Cardiac muscle cell (in vitro differentiated cells and primary cell): ENCODE measurements around the gene CSMD2. TPM values are rescaled to one million over a fixed set of nuclear protein-coding genes. Genes with fewer than 3 reads are reported as not detected.

ENCODE experiments used
- DNase-seq, 2 donors: peaks; one replicate each; pipeline versions ENCODE4 v3.0.0 to v3.0.0-alpha.2; 2010 to 2017; ENCODE audit warnings: low read depth in 1 of 2, low spot score in 1 of 2
- H3K27ac ChIP-seq: fragments of 200-600 bp; sonication (generic); 2 replicates; pipeline ENCODE4 v1.5.1; 2016
- H3K27me3 ChIP-seq: fragments of 200-600 bp; sonication (generic); 2 replicates; pipeline ENCODE4 v1.6.0; 2016; ENCODE audit warnings: control low read depth
- H3K36me3 ChIP-seq: fragments of 200-600 bp; sonication (generic); 2 replicates; pipeline ENCODE4 v1.5.1; 2016; ENCODE audit warnings: control low read depth
- H3K4me1 ChIP-seq: fragments of 200-600 bp; sonication (generic); 2 replicates; pipeline ENCODE4 v1.8.1; 2017; ENCODE audit warnings: low read depth, mild to moderate bottlenecking, mixed run types
- H3K4me3 ChIP-seq: fragments of 200-600 bp; sonication (generic); 2 replicates; pipeline ENCODE4 v1.5.1; 2016; ENCODE audit warnings: mild to moderate bottlenecking
- H3K9me3 ChIP-seq: fragments of 200-600 bp; sonication (generic); 2 replicates; pipeline ENCODE4 v1.5.1; 2017; ENCODE audit warnings: low read depth, mild to moderate bottlenecking, control low read depth
- polyA plus RNA-seq: library from polyadenylated mRNA; unstranded; fragments of >200 nt; fragmentation: Nextera tagmentation; extraction: Ambion mirVana; gene quantifications from 2 replicates; pipeline ENCODE4 v1.2.1, GENCODE V29; 2016
- total RNA-seq: library from RNA; depleted of rRNA; stranded (reverse); fragments of >200 nt; gene quantifications from 2 replicates; pipeline ENCODE4 v1.2.3, GENCODE V29; 2016
- TF ChIP-seq, protein P1 (sequence below): IDR thresholded peaks from 2 replicates; pipeline ENCODE4 v1.5.1; 2012; ENCODE audit warnings: low read depth, mild to moderate bottlenecking, low read length

Gene CSMD2
- total and polyA plus RNA-seq, 2 experiments from 2014 or later = 0.24 TPM; not detected in 1

DNA sequence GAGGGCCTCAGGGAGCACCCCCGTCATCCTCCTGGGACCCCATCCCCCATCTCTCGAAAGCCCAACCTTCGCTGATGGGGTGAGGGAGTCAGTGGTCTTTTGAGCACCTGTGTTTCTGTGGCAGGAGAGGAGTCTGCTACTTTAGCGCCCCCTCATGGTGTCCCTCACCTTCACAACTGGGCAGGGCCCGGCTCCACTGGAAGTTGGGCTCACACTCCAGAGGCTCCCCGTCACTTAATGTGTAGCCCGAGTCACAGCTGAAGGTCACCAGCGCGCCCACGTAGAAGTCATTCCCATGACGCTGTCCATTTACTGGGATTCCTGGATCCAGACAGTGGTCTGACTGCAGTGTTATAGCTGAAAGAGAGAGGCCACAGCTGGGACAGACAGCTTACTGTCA, 440.7 kb downstream of the CSMD2 start:
- DNase-seq = no peak

DNA sequence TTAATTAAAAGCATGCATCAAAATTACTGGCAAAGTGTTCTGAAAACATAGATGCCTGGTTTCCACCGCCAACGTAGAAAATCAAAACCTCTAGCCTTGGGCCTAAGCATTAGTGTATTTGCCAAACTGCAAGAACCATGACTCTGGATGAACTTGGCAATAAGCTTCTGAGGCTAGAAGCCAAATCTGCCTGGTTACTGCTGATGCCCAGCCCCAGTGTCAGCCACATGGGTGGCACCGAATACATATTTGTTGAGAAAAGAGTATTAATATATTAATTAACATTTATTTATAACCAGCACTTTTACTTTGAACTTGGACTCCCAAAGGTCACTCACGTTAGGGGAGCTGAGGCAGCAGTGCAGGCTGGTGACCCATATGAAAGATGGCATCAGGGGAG, 441.8 kb downstream of the CSMD2 start:
- Histone ChIP-seq H3K4me3 (no peak overlapping the region), H3K27me3 (no peaks in the 10 kb centered on the region), H3K9me3 (no peaks in the 10 kb centered on the region), H3K4me1 (no peaks in the 10 kb centered on the region), H3K36me3 (no peaks in the 10 kb centered on the region), H3K27ac (no peak overlapping the region)
- TF ChIP-seq, protein P1, sequence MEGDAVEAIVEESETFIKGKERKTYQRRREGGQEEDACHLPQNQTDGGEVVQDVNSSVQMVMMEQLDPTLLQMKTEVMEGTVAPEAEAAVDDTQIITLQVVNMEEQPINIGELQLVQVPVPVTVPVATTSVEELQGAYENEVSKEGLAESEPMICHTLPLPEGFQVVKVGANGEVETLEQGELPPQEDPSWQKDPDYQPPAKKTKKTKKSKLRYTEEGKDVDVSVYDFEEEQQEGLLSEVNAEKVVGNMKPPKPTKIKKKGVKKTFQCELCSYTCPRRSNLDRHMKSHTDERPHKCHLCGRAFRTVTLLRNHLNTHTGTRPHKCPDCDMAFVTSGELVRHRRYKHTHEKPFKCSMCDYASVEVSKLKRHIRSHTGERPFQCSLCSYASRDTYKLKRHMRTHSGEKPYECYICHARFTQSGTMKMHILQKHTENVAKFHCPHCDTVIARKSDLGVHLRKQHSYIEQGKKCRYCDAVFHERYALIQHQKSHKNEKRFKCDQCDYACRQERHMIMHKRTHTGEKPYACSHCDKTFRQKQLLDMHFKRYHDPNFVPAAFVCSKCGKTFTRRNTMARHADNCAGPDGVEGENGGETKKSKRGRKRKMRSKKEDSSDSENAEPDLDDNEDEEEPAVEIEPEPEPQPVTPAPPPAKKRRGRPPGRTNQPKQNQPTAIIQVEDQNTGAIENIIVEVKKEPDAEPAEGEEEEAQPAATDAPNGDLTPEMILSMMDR = no peak
- no peak for DNase-seq

More for the DNA sequence above, 440.7 kb downstream of the CSMD2 start:
- Histone ChIP-seq H3K27ac (no peak overlapping the region), H3K4me3 (no peak overlapping the region), H3K9me3 (no peaks in the 10 kb centered on the region), H3K36me3 (no peaks in the 10 kb centered on the region), H3K27me3 (no peaks in the 10 kb centered on the region), H3K4me1 (no peaks in the 10 kb centered on the region)
- TF ChIP-seq, protein P1 = no peak

DNA sequence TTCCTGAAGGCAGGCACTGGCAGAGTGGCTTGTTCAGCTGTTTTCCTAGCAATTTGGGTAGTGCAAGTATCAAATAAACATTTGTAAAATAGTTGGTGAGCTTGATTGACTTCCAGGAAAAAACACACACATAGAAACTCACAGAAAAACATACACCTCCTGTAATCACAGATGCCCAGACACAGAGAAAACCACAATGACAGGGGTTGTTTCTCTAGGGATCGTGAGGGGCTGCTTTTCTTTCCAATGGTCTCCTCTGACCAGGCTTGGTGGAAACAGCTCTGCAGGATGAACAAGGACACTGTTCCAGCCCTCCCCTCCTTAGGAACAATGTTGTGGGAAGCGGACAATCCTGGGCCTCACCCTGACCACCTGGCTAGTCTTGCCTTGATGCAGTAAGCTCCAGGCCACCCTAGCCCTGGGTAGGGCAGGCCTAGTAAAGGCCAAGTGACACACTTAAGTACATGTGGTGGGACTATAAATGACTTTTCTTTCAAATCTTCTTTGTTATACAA, 443.7 kb downstream of the CSMD2 start:
- H3K4me3 ChIP-seq = no peak overlapping the region
- no peaks in the 10 kb centered on the region for H3K4me1 ChIP-seq
- DNase-seq = no peak
- no peaks in the 10 kb centered on the region for H3K27me3 ChIP-seq
- H3K36me3 ChIP-seq = no peaks in the 10 kb centered on the region
- H3K9me3 ChIP-seq = no peaks in the 10 kb centered on the region
- no peak overlapping the region for H3K27ac ChIP-seq
- TF ChIP-seq, protein P1 = no peak

DNA sequence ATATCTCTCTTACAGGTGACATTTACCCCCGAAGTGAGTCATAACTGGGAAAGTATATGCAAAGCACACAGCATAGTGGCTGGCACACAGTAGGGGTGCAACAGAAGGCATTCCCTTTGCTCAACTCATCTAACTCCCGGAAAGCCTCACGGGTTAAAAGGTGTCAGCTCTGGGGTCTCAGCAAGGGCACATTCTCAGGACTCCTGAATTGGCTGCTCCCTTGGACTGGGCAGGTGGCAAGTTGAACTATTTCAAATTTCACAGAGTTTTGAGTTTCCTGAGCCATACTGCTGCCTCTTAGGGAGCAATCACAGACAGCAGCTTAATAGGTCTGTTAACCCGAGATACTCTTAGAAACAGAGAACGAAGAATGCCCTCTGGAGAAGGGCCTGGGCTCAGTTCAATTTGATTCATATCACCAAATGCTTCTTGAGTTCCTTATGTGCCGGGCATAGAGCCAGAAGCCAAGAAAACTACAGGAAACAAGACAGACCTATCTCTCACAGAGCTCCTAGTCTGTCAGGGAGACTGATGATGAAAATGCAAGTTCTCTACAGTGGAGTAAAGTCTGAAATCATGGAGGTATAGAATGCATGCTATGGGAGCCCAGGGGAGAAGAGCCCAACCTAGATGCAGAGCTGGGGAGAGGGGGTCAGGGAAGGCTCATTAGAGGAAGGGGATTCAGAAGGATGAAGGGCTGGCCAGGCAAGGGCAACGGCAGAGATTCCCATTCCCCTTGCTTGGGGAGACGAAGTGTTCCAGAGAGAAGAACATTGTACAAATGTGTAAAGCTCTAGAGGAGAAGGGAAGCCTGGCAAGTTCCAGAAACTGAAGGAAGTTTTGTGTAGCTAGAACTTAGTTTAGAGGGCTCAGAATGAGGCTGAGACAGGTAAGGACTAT, 445.0 kb downstream of the CSMD2 start:
- TF ChIP-seq, protein P1 = no peak
- Histone ChIP-seq H3K27me3 (no peaks in the 10 kb centered on the region), H3K27ac (no peak overlapping the region), H3K9me3 (no peaks in the 10 kb centered on the region), H3K4me1 (no peaks in the 10 kb centered on the region), H3K4me3 (no peak overlapping the region), H3K36me3 (no peaks in the 10 kb centered on the region)
- DNase-seq = peak in 1 of 2 donors; percentile 8

DNA sequence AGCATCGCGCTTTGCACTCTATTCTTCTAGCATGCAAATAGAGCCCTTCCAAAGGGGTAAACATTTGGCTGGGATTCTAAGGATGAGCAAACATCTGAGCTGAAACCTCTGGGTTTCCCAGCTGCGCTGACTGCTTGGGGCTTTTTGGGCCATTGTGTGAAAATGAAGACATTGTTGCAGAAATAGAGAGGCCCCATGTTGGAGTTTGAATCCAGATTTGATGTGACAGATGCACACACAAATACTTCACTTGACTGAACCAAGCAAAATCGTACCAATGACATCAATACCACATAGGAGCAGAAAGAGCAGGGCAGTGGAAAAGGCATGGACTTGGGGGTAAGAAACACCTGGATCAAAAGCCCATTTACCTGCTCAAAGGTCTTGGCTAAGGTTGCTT, 445.7 kb downstream of the CSMD2 start:
- Histone ChIP-seq H3K27ac (no peak overlapping the region), H3K4me3 (no peak overlapping the region), H3K4me1 (no peaks in the 10 kb centered on the region), H3K9me3 (no peaks in the 10 kb centered on the region), H3K36me3 (no peaks in the 10 kb centered on the region), H3K27me3 (no peaks in the 10 kb centered on the region)
- TF ChIP-seq, protein P1 = no peak
- no peak for DNase-seq
